Left ventricle myocardium inferior (tissue), 1 donor: Measurements from ENCODE around the gene NECTIN1. TPM values are rescaled to one million over a fixed set of nuclear protein-coding genes. Genes with fewer than 3 reads are reported as not detected.

Experiments
- DNase-seq: peaks from one replicate; pipeline ENCODE4 v3.0.0-alpha.2; 2020
- H3K27ac ChIP-seq: fragments of 200-600 bp; replicated peaks from 2 replicates; pipeline ENCODE4 v1.8.0; 2021
- H3K27me3 ChIP-seq: fragments of 200-600 bp; 2 replicates; pipeline ENCODE4 v1.8.0; 2021; ENCODE audit warnings: low read depth
- H3K36me3 ChIP-seq: fragments of 200-600 bp; 2 replicates; pipeline ENCODE4 v1.8.0; 2021
- H3K4me1 ChIP-seq: fragments of 200-600 bp; 2 replicates; pipeline ENCODE4 v1.8.0; 2021
- H3K4me3 ChIP-seq: fragments of 200-600 bp; 2 replicates; pipeline ENCODE4 v1.8.0; 2021; ENCODE audit warnings: mild to moderate bottlenecking, moderate library complexity
- H3K9me3 ChIP-seq: fragments of 200-600 bp; replicated peaks from 2 replicates; pipeline ENCODE4 v1.8.0; 2021
- CTCF ChIP-seq: fragments of 200-600 bp; IDR thresholded peaks from 2 replicates; pipeline ENCODE4 v1.8.0; 2021; ENCODE audit warnings: antibody characterized with exemption, mild to moderate bottlenecking, borderline replicate concordance
- intact Hi-C: fragments of 100-400 bp; cut with micrococcal nuclease; formaldehyde crosslinking; loops from one replicate; pipeline ENCODE4 v1.11.0; 2022
- long read RNA-seq: library from polyadenylated mRNA; unstranded; transcript quantifications from one replicate; pipeline ENCODE4 v2.0.0, GENCODE V29; 2021
- total RNA-seq: library from RNA; stranded (reverse); fragmentation: NEBNext Ultra II Directional; extraction: Animal tissue kit (Norgen Biotek cat#: 25700); gene quantifications from one replicate; pipeline ENCODE4 v1.2.1, GENCODE V29; 2021
- donor health status: DM: no; HTN: yes; CAD: no; lungs with severe emphysema.

The NECTIN1 gene
- total RNA-seq: 22.9 TPM
- long read RNA-seq, partial matches to known transcripts: 0 of 18 reads
- long read RNA-seq, other reads (novel, unspliced or antisense): 16 of 18 reads

- peak; percentile 98 for TF ChIP-seq CTCF
- Histone ChIP-seq H3K4me3 (peak within 1 kb of the TSS; percentile 89), H3K36me3 (no peaks in the 10 kb centered on the region), H3K4me1 (peaks cover 40% of the 10 kb centered on the region), H3K27ac (peak within 1 kb of the TSS; percentile 90), H3K27me3 (no peaks in the 10 kb centered on the region), H3K9me3 (no peaks in the 10 kb centered on the region)
- DNase-seq: peak; percentile 89
- intact Hi-C loops: no loop called here
Observed at GRCh38 chr11:119728651-119729580, at the start of gene NECTIN1. Gene NECTIN1 (minus strand): TSS chr11:119729200. CDS start chr11:119728553, 647 bp downstream.

- Histone ChIP-seq H3K27ac (peak overlapping the region; percentile 93), H3K36me3 (no peaks in the 10 kb centered on the region), H3K27me3 (peaks cover 16% of the 10 kb centered on the region), H3K9me3 (peaks cover 4% of the 10 kb centered on the region), H3K4me3 (no peak overlapping the region), H3K4me1 (peaks cover 48% of the 10 kb centered on the region)
- intact Hi-C loops: no loop called here
- no peak for TF ChIP-seq CTCF
- DNase-seq: no peak
Observed at GRCh38 chr11:119778391-119779194, 49.6 kb upstream of the NECTIN1 start.

- no peak for DNase-seq
- H3K36me3 ChIP-seq: no peaks in the 10 kb centered on the region
- no peak for TF ChIP-seq CTCF
- H3K27me3 ChIP-seq: peaks cover 16% of the 10 kb centered on the region
- H3K4me1 ChIP-seq: peaks cover 46% of the 10 kb centered on the region
- H3K4me3 ChIP-seq: no peak overlapping the region
- peak overlapping the region; percentile 93 for H3K27ac ChIP-seq
- H3K9me3 ChIP-seq: no peaks in the 10 kb centered on the region
- intact Hi-C loops: no loop called here
Observed at GRCh38 chr11:119777940-119778339, 48.9 kb upstream of the NECTIN1 start.

GRCh38 chr11:119776651-119777050 lies 47.7 kb upstream of the NECTIN1 start:
- TF ChIP-seq CTCF: no peak
- intact Hi-C loops: no loop called here
- Histone ChIP-seq H3K9me3 (no peaks in the 10 kb centered on the region), H3K36me3 (no peaks in the 10 kb centered on the region), H3K4me1 (peaks cover 33% of the 10 kb centered on the region), H3K27me3 (peaks cover 3% of the 10 kb centered on the region), H3K4me3 (no peak overlapping the region), H3K27ac (no peak overlapping the region)
- no peak for DNase-seq

- no peaks in the 10 kb centered on the region for H3K36me3 ChIP-seq
- peaks cover 28% of the 10 kb centered on the region for H3K4me1 ChIP-seq
- DNase-seq: no peak
- H3K4me3 ChIP-seq: no peak overlapping the region
- intact Hi-C loops: no loop called here
- no peaks in the 10 kb centered on the region for H3K9me3 ChIP-seq
- H3K27me3 ChIP-seq: no peaks in the 10 kb centered on the region
- no peak for TF ChIP-seq CTCF
- no peak overlapping the region for H3K27ac ChIP-seq
Observed at GRCh38 chr11:119776031-119776636, 47.1 kb upstream of the NECTIN1 start.
